HCT116 (cell line): ENCODE measurements around the gene GPR4. TPM values are rescaled to one million over a fixed set of nuclear protein-coding genes. Genes with fewer than 3 reads are reported as not detected.

Experiments
- ATAC-seq: fragments of 200-7000 bp; cut with Tn5 transposase; 2 replicates; pipeline ENCODE4 v1.9.1; 2020; ENCODE audit warnings: mild to moderate bottlenecking, moderate library complexity
- BruUV-seq: library from RNA; stranded (reverse); fragments of 400-500 nt; replicated peaks from 2 replicates; lab custom pipeline; 2021; lab: Mats Ljungman, UMichigan
- CTCF ChIA-PET: fragments of 300-600 bp; sonication (Branson Sonifier 250); formaldehyde crosslinking; loops from one replicate; lab custom pipeline; 2021; ENCODE audit warnings: antibody characterized with exemption; lab: Charles Lee
- POLR2A ChIA-PET: fragments of 300-600, 350-600 bp; sonication (Branson Sonifier 250); formaldehyde crosslinking; loops from one replicate; lab custom pipeline; 2021; ENCODE audit warnings: antibody characterized with exemption; lab: Charles Lee
- RAD21 ChIA-PET, 2 experiments: fragments of 300-600 bp; sonication (Branson Sonifier 250); formaldehyde crosslinking; loops; one replicate each; lab custom pipeline; 2023; ENCODE audit warnings: low total read pairs in 2 of 2; ENCODE audit not compliant: uncharacterized antibody in 2 of 2, unreplicated experiment in 2 of 2, low non-redundant PET in 1 of 2; lab: Charles Lee
- DNase-seq: peaks from one replicate; pipeline ENCODE4 v3.0.0-alpha.2; 2010; ENCODE audit warnings: low read depth, low spot score
- H2AFZ ChIP-seq: fragments of 200-600 bp; shearing (Covaris generic), sonication (generic); 2 replicates; pipeline ENCODE4 v1.6.1; 2017; ENCODE audit warnings: low read depth, mixed run types, mixed read lengths, antibody characterized with exemption, low read length; ENCODE audit not compliant: poor library complexity, severe bottlenecking
- H3K27ac ChIP-seq: 2 replicates; pipeline ENCODE4 v1.5.1; 2012; ENCODE audit warnings: low read depth, low read length
- H3K27me3 ChIP-seq: fragments of 200-600 bp; sonication (generic); 2 replicates; pipeline ENCODE4 v1.6.1; 2016; ENCODE audit warnings: mixed run types, low read length, mixed read lengths; ENCODE audit not compliant: insufficient read depth
- H3K36me3 ChIP-seq, 2 experiments: fragments of 200-500 bp in 1 of 2; fragments of 200-600 bp in 1 of 2; sonication (Bioruptor generic) in 1 of 2; sonication (generic) in 1 of 2; 2 replicates each; pipeline versions ENCODE4 v1.5.1 to v1.6.1; 2014 to 2016; ENCODE audit warnings: low read length in 2 of 2, inconsistent platforms in 1 of 2, mixed read lengths in 1 of 2, mixed run types in 1 of 2; ENCODE audit not compliant: insufficient read depth in 2 of 2, control insufficient read depth in 1 of 2
- H3K4me1 ChIP-seq, 2 experiments: fragments of 200-600 bp in 1 of 2; sonication (generic) in 1 of 2; 2 replicates each; pipeline versions ENCODE4 v1.5.1 to v1.6.1; 2012 to 2017; ENCODE audit warnings: low read length in 2 of 2, inconsistent platforms in 1 of 2, mild to moderate bottlenecking in 1 of 2, mixed read lengths in 1 of 2, mixed run types in 1 of 2, moderate library complexity in 1 of 2; ENCODE audit not compliant: insufficient read depth in 2 of 2, control insufficient read depth in 1 of 2
- H3K4me2 ChIP-seq: fragments of 200-600 bp; sonication (generic); 2 replicates; pipeline ENCODE4 v1.6.1; 2017; ENCODE audit warnings: mixed run types, low read length, mixed read lengths
- H3K4me3 ChIP-seq, 2 experiments: fragments of 200-600 bp in 1 of 2; sonication (generic) in 1 of 2; replicated peaks in 1 of 2; 2 replicates each; pipeline ENCODE4 v1.5.1; 2011 to 2016; ENCODE audit warnings: low read length in 2 of 2, control low read depth in 1 of 2, low read depth in 1 of 2, mild to moderate bottlenecking in 1 of 2, mixed read lengths in 1 of 2, mixed run types in 1 of 2
- H3K79me2 ChIP-seq: fragments of 200-600 bp; sonication (generic); 2 replicates; pipeline ENCODE4 v1.6.1; 2017; ENCODE audit warnings: mild to moderate bottlenecking, mixed run types, low read length, moderate library complexity, mixed read lengths; ENCODE audit not compliant: insufficient read depth
- H3K9ac ChIP-seq: fragments of 200-600 bp; sonication (generic); 2 replicates; pipeline ENCODE4 v1.6.1; 2016; ENCODE audit warnings: low read length, mixed read lengths
- H3K9me2 ChIP-seq: fragments of 200-600 bp; sonication (generic), shearing (Covaris generic); 2 replicates; pipeline ENCODE4 v1.6.1; 2017; ENCODE audit warnings: mixed run types, mild to moderate bottlenecking, moderate library complexity; ENCODE audit not compliant: insufficient read depth
- H3K9me3 ChIP-seq, 2 experiments: fragments of 200-500 bp in 1 of 2; fragments of 200-600 bp in 1 of 2; sonication (Bioruptor generic) in 1 of 2; sonication (generic) in 1 of 2; 2 replicates each; pipeline ENCODE4 v1.6.1; 2014 to 2017; ENCODE audit warnings: low read length in 2 of 2, mixed read lengths in 2 of 2, inconsistent platforms in 1 of 2, low read depth in 1 of 2, mild to moderate bottlenecking in 1 of 2, mixed run types in 1 of 2, moderate library complexity in 1 of 2; ENCODE audit not compliant: control insufficient read depth in 1 of 2, insufficient read depth in 1 of 2
- H4K20me1 ChIP-seq: fragments of 200-600 bp; sonication (generic), shearing (Covaris generic); 2 replicates; pipeline ENCODE4 v1.6.1; 2017; ENCODE audit warnings: mixed run types, mild to moderate bottlenecking, moderate library complexity; ENCODE audit not compliant: insufficient read depth
- CEBPB ChIP-seq: IDR thresholded peaks from 2 replicates; pipeline ENCODE4 v1.6.1; 2012; ENCODE audit warnings: low read depth
- CTCF ChIP-seq, 3 experiments: fragments of 200-600 bp in 1 of 3; sonication (generic) in 1 of 3; IDR thresholded peaks in 2 of 3; conservative IDR thresholded peaks in 1 of 3; 2 replicates each; pipeline ENCODE4 v1.5.1; 2012 to 2017; ENCODE audit warnings: low read depth in 2 of 3, low read length in 2 of 3, antibody characterized with exemption in 1 of 3, borderline replicate concordance in 1 of 3, control low read depth in 1 of 3, mild to moderate bottlenecking in 1 of 3, mixed read lengths in 1 of 3, mixed run types in 1 of 3, moderate library complexity in 1 of 3; ENCODE audit not compliant: insufficient read depth in 1 of 3
- ELF1 ChIP-seq: IDR thresholded peaks from 2 replicates; pipeline ENCODE4 v1.6.1; 2012; ENCODE audit warnings: low read depth, borderline replicate concordance
- POLR2A ChIP-seq: IDR thresholded peaks from 2 replicates; pipeline ENCODE4 v1.7.0; 2011; ENCODE audit warnings: borderline replicate concordance; ENCODE audit not compliant: insufficient read depth, insufficient read length; ENCODE audit errors: extremely low read depth
- POLR2AphosphoS5 ChIP-seq: IDR thresholded peaks from 2 replicates; pipeline ENCODE4 v1.6.1; 2011; ENCODE audit warnings: mild to moderate bottlenecking, low read depth, low read length, moderate library complexity
- RAD21 ChIP-seq: IDR thresholded peaks from 2 replicates; pipeline ENCODE4 v1.6.1; 2012; ENCODE audit warnings: low read depth, mild to moderate bottlenecking
- YY1 ChIP-seq: IDR thresholded peaks from 2 replicates; pipeline ENCODE4 v1.6.1; 2011; ENCODE audit warnings: low read length, low read depth, moderate library complexity, mild to moderate bottlenecking; ENCODE audit not compliant: insufficient replicate concordance; ENCODE audit errors: extremely low read depth
- ZFX ChIP-seq: fragments of 450-650 bp; IDR thresholded peaks from 2 replicates; pipeline ENCODE4 v1.6.1; 2017
- intact Hi-C: fragments of 100-400 bp; cut with micrococcal nuclease; formaldehyde crosslinking; loops from 2 replicates; pipeline ENCODE4 v1.10.0; 2022
- total RNA-seq: library from RNA; stranded (reverse); gene quantifications from one replicate; pipeline ENCODE4 v1.2.1, GENCODE V29; 2021; ENCODE audit not compliant: unreplicated experiment
- TF ChIP-seq, protein P1 (sequence below): IDR thresholded peaks from 2 replicates; pipeline ENCODE4 v1.6.1; 2012

Gene GPR4
- total RNA-seq, 1 experiment from 2014 or later, result 0.10 TPM

- DNase-seq (no peak), ATAC-seq (no peak)
- ChIA-PET POLR2A (no interaction called here), RAD21 (no interaction called here), CTCF (interaction anchor here (0.9 to 1.3 kb wide), 3 partner anchors 9 to 203 kb away, joined by 3 to 4 read pairs (median 4); no protein-coding TSS in a partner anchor)
- Histone ChIP-seq H4K20me1 (no peaks in the 10 kb centered on the region), H3K27ac (no peak overlapping the region), H3K36me3 (no peaks in the 10 kb centered on the region), H3K4me3 (no peak overlapping the region), H3K79me2 (no peaks in the 10 kb centered on the region), H3K27me3 (peaks cover 18% of the 10 kb centered on the region; the same call in 1 of the 2 replicates), H3K4me1 (peaks cover 0 to 14% of the 10 kb centered on the region in 2 experiments; a peak in 2 of 4 replicates), H3K9me3 (no peaks in the 10 kb centered on the region), H3K4me2 (no peak overlapping the region), H2AFZ (no peak overlapping the region), H3K9me2 (no peaks in the 10 kb centered on the region), H3K9ac (no peak overlapping the region)
- BruUV-seq, result no TSS peak
- TF ChIP-seq YY1 (no peak), RAD21 (no peak), ELF1 (no peak)
- TF ChIP-seq, protein P1, sequence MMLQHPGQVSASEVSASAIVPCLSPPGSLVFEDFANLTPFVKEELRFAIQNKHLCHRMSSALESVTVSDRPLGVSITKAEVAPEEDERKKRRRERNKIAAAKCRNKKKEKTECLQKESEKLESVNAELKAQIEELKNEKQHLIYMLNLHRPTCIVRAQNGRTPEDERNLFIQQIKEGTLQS, result no peak
- intact Hi-C loops, result no loop called here
These were observed 6.2 kb downstream of the GPR4 start for GRCh38 chr19:45595814-45596213.

DNA sequence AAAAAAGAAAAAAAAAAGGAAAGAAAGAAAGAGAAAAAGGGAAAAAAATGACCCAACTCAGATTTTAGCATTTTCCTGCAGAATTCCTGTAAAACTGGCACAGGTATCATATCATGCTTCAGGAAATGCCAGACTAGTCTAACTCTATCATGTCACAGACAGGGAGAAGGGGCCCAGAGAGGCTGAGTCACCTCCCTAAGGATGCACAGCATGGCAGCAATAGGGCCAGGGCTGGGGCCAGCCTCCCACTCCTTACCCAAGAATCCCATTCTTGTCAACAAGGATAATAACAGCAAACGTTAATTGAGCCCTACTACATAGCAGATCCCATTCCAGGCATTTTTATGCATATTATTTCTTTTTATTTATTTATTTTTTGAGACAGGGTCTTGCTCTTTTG lies 8.5 kb downstream of the GPR4 start:
- H3K4me2 ChIP-seq, result no peak overlapping the region
- no peak for DNase-seq
- no peak overlapping the region for H3K27ac ChIP-seq
- H3K27me3 ChIP-seq, result peaks cover 13% of the 10 kb centered on the region; the same call in 1 of the 2 replicates
- no peak overlapping the region for H2AFZ ChIP-seq
- H3K36me3 ChIP-seq, result no peaks in the 10 kb centered on the region
- no peaks in the 10 kb centered on the region for H3K79me2 ChIP-seq
- H3K9me2 ChIP-seq, result no peaks in the 10 kb centered on the region
- H4K20me1 ChIP-seq, result no peaks in the 10 kb centered on the region
- H3K4me3 ChIP-seq, result no peak overlapping the region
- H3K9me3 ChIP-seq, result no peaks in the 10 kb centered on the region
- CTCF ChIA-PET, result interaction anchor here (1.0 kb wide), 1 partner anchor 48 kb away, joined by 5 read pairs; no protein-coding TSS in a partner anchor
- RAD21 ChIA-PET, result interaction anchor here in 1 of 2 experiments (0.9 kb wide), 1 partner anchor 49 kb away, joined by 4 read pairs; no protein-coding TSS in a partner anchor
- BruUV-seq, result no TSS peak
- no peak for ATAC-seq
- H3K4me1 ChIP-seq, result peaks cover 0 to 17% of the 10 kb centered on the region in 2 experiments; a peak in 2 of 4 replicates
- TF ChIP-seq CTCF (IDR thresholded peaks at IDR 0.05 in 2 of 3, conservative IDR thresholded peaks at IDR 0.05 in 1 of 3; ENCODE audit: borderline replicate concordance in 1 of 3, insufficient read depth in 1 of 3, low read depth in 2 of 3, low read length in 2 of 3) (no peak), POLR2AphosphoS5 (no peak), YY1 (no peak), ELF1 (no peak), CEBPB (no peak), RAD21 (no peak), POLR2A (no peak), ZFX (no peak)
- POLR2A ChIA-PET, result no interaction called here
- intact Hi-C loops, result no loop called here
- no peak overlapping the region for H3K9ac ChIP-seq
